HL-60 (cell line): ENCODE data around the gene BDNF.

Experiments used
- CTCF ChIP-seq: IDR thresholded peaks from one replicate; pipeline ENCODE4 v1.5.1; 2011; ENCODE audit warnings: low read length, control low read depth, inconsistent platforms; ENCODE audit not compliant: insufficient read depth
- GABPA ChIP-seq: IDR thresholded peaks from 2 replicates; pipeline ENCODE4 v1.6.1; 2012; ENCODE audit warnings: low read depth
- REST ChIP-seq: IDR thresholded peaks from 2 replicates; pipeline ENCODE4 v1.6.1; 2012; ENCODE audit warnings: low read depth; ENCODE audit not compliant: insufficient replicate concordance
- SPI1 ChIP-seq: IDR thresholded peaks from 2 replicates; pipeline ENCODE4 v1.6.1; 2012; ENCODE audit warnings: low read depth, mild to moderate bottlenecking, borderline replicate concordance

GRCh38 chr11:27697679-27698275 is 2.5 kb downstream of the BDNF start:
- no peak for TF ChIP-seq CTCF
- TF ChIP-seq GABPA, result no peak
- TF ChIP-seq SPI1, result no peak
- no peak for TF ChIP-seq REST
